Loucy (cell line): ENCODE measurements around the gene CPOX.
"Not testable (repeated sequence)": the region's sequence is repeated elsewhere in the genome, so short reads cannot be mapped to it uniquely, and the experiment has no call there.

Experiments
- EZH2phosphoT487 ChIP-seq: fragments of 200-600 bp; IDR thresholded peaks from 2 replicates; pipeline ENCODE4 v1.6.1; 2018; ENCODE audit warnings: antibody characterized with exemption, mild to moderate bottlenecking, moderate library complexity, borderline replicate concordance
- TF ChIP-seq, protein P1 (sequence below): fragments of 200-600 bp; sonication (generic); conservative IDR thresholded peaks from 2 replicates; pipeline ENCODE4 v1.5.1; 2014; ENCODE audit warnings: mild to moderate bottlenecking, antibody characterized with exemption, low read length

DNA sequence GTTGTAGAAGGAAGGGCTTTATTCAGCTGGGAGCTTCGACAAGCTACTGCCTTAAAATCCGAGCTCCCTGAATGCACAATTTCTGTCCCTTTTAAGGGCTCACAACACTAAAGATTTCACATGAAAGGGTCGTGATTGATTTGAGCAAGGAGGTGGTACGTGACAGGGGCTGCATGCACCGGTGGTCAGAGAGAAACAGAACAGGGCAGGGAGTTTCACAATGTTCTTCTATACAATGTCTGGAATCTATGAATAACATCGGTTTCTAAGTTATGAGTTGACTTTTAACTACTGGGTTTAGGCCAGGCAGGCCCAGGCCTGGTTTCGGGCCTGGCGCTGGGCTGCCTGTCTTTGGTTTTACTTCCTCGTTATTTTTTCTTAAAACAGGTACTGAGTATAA is 49.4 kb upstream of the CPOX start:
- TF ChIP-seq EZH2phosphoT487, result not testable (repeated sequence)
- TF ChIP-seq, protein P1, sequence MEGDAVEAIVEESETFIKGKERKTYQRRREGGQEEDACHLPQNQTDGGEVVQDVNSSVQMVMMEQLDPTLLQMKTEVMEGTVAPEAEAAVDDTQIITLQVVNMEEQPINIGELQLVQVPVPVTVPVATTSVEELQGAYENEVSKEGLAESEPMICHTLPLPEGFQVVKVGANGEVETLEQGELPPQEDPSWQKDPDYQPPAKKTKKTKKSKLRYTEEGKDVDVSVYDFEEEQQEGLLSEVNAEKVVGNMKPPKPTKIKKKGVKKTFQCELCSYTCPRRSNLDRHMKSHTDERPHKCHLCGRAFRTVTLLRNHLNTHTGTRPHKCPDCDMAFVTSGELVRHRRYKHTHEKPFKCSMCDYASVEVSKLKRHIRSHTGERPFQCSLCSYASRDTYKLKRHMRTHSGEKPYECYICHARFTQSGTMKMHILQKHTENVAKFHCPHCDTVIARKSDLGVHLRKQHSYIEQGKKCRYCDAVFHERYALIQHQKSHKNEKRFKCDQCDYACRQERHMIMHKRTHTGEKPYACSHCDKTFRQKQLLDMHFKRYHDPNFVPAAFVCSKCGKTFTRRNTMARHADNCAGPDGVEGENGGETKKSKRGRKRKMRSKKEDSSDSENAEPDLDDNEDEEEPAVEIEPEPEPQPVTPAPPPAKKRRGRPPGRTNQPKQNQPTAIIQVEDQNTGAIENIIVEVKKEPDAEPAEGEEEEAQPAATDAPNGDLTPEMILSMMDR, result not testable (repeated sequence)
